Left ventricle myocardium superior (tissue), 1 donor: ENCODE data around the gene FBXO45. TPM values are rescaled to one million over a fixed set of nuclear protein-coding genes. Genes with fewer than 3 reads are reported as not detected.
"Not testable (repeated sequence)": the region's sequence is repeated elsewhere in the genome, so short reads cannot be mapped to it uniquely, and the experiment has no call there.

ENCODE experiments used
- ATAC-seq: fragments of 200-7000 bp; cut with Tn5 transposase; one replicate; pipeline ENCODE4 v1.9.1; 2020; ENCODE audit warnings: mild to moderate bottlenecking, moderate library complexity
- DNase-seq: peaks from one replicate; pipeline ENCODE4 v3.0.0-alpha.2; 2020
- intact Hi-C: fragments of 100-400 bp; cut with micrococcal nuclease; formaldehyde crosslinking; loops from one replicate; pipeline ENCODE4 v1.11.0; 2022
- total RNA-seq: library from RNA; stranded (reverse); fragmentation: NEBNext Ultra II Directional; extraction: Animal tissue kit (Norgen Biotek cat#: 25700); gene quantifications from one replicate; pipeline ENCODE4 v1.2.1, GENCODE V29; 2021
- donor health status: DM: no; HTN: yes; CAD: no; lungs with severe emphysema.

FBXO45 gene
- total RNA-seq, 1 donor from 2014 or later = 9.1 TPM

- intact Hi-C loops = no loop called here
Measured at GRCh38 chr3:196634224-196634623, 65.8 kb downstream of the FBXO45 start.

GRCh38 chr3:196634829-196635228 is 66.4 kb downstream of the FBXO45 start:
- intact Hi-C loops = no loop called here

More at GRCh38 chr3:196634224-196634623, 65.8 kb downstream of the FBXO45 start:
- ATAC-seq (peak; percentile 9), DNase-seq (no peak)

GRCh38 chr3:196636369-196637349 is 68.2 kb downstream of the FBXO45 start:
- peak; percentile 51 for DNase-seq
- intact Hi-C loops = no loop called here
- no peak for ATAC-seq

More at GRCh38 chr3:196634829-196635228, 66.4 kb downstream of the FBXO45 start:
- ATAC-seq = no peak
- DNase-seq = no peak

- ATAC-seq, intact Hi-C loops, DNase-seq: not testable (repeated sequence)
Measured at GRCh38 chr3:196637941-196638340, 69.5 kb downstream of the FBXO45 start.

Other genes starting within 250 kb of the FBXO45 start
- not detected for gene TM4SF19, start 230.3 kb upstream of the FBXO45 start, total RNA-seq
- 36.0 TPM for gene UBXN7, start 136.2 kb upstream of the FBXO45 start, total RNA-seq
- 23.2 TPM for gene RNF168, start 64.9 kb upstream of the FBXO45 start, total RNA-seq
- gene SMCO1, start 53.3 kb upstream of the FBXO45 start, total RNA-seq = 110 TPM
- gene WDR53, start 106 bp upstream of the FBXO45 start, total RNA-seq = 7.6 TPM
- 2.3 TPM for gene NRROS, start 71.0 kb downstream of the FBXO45 start, total RNA-seq
- gene CEP19, start 143.6 kb downstream of the FBXO45 start, total RNA-seq = 1.0 TPM
- gene PIGX, start 143.7 kb downstream of the FBXO45 start, total RNA-seq = 14.1 TPM
- gene PAK2, start 171.2 kb downstream of the FBXO45 start, total RNA-seq = 43.5 TPM